ENCODE results near the gene IL10RA. TPM values are rescaled to one million over a fixed set of nuclear protein-coding genes. Genes with fewer than 3 reads are reported as not detected.

IL10RA gene
- total RNA-seq, 1 experiment from 2014 or later = not detected

DNA sequence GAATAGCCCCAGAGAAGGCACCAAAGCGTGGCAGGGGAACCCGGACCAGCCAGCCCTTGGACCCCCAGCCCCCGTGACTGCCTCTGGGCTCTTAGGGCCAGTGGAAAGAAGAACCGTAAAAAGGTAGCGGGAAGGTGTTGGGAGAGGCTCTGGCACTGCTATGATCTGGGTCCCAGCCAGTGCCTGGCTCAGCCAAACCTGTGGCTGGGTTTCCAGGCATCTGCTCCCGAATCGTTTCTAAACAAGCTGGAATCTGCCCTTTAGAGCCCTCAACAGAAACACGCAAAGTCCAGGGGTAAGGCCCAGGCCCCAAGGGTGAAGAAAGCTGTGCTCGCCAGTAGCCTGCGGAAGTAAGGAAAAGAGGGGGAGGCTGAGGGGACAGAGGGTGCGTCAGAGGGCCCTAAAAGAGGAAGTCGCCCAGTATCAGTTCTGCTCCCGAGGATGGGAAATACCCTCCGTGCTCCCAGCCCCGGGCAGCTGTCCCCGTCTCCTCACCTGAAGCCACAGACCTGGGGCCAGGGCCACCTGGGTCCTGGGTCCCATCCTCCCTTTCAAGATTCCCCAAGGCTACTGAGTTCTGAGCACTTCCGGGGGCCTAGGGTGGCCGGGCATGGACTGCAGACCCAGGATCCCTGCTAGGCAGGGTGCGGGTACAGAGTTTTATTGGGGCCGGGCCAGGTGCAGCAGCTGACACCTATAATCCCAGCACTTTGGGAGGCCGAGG is 24.7 kb downstream of the IL10RA start:
- Histone ChIP-seq H3K9me3 (ENCODE audit: low read length) (no peaks in the 10 kb centered on the region), H3K79me2 (ENCODE audit: low read length) (no peaks in the 10 kb centered on the region), H4K20me1 (ENCODE audit: low read length) (no peaks in the 10 kb centered on the region), H3K4me2 (ENCODE audit: low read length) (no peak overlapping the region), H3K27ac (ENCODE audit: low read length) (no peak overlapping the region), H3K4me1 (ENCODE audit: insufficient read depth, low read length) (no peaks in the 10 kb centered on the region), H3K9me2 (replicated peaks; ENCODE audit: low read length) (no peaks in the 10 kb centered on the region), H3K27me3 (ENCODE audit: low read length) (peaks cover 94% of the 10 kb centered on the region), H2AFZ (ENCODE audit: low read length) (no peak overlapping the region), H3K4me3 (ENCODE audit: low read length) (no peak overlapping the region), H3F3A (ENCODE audit: low read length, unreplicated experiment) (no peaks in the 10 kb centered on the region), H3K9ac (ENCODE audit: low read length) (no peak overlapping the region), H3K36me3 (ENCODE audit: low read depth, low read length) (no peaks in the 10 kb centered on the region)
- CTCF ChIA-PET = no interaction called here
- ATAC-seq (no peak), DNase-seq (no peak)
- intact Hi-C loops (cut with micrococcal nuclease) = no loop called here
- POLR2A ChIA-PET (ENCODE audit: unreplicated experiment) = no interaction called here
- TF ChIP-seq EZH2phosphoT487 (IDR thresholded peaks at IDR 0.05; ENCODE audit: borderline replicate concordance, low read length) (no peak), CTCF (conservative IDR thresholded peaks at IDR 0.05; ENCODE audit: low read depth, low read length) (no peak), EZH2 (IDR thresholded peaks at IDR 0.05; ENCODE audit: low read length, unreplicated experiment) (no peak)
- no TSS peak for BruUV-seq (replicated peaks)

DNA sequence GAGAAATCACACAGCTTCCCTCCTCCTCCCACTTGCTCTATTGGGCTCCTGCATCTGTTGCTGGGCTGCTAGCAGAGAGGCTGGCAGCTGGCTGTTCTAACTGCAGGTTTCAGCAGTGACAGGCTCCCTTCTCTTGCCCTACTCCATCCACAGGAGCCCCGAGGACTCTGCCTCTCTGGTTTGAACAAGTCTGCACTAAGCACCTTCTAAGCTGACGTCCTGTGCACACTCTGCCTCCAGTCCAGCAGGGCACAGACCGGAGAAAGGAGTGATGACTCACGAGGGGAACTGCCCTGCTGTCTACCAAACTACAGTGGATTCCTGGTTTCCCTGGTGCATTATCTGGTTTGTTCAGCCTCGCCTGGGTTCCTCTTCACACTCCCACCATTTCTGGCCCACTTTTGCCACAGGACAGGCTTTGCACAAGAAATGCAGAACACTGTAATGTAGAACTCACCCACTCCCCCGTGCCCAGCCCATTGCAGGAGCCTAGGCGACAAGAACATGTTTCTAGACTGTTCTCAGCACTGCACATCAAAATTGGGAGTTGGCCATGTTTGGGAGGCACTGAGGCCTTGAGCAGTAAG is 26.0 kb downstream of the IL10RA start:
- H3K4me2 ChIP-seq (ENCODE audit: low read length) = no peak overlapping the region
- no peaks in the 10 kb centered on the region for H3K9me2 ChIP-seq (replicated peaks; ENCODE audit: low read length)
- no peak overlapping the region for H3K9ac ChIP-seq (ENCODE audit: low read length)
- no peaks in the 10 kb centered on the region for H4K20me1 ChIP-seq (ENCODE audit: low read length)
- H3K27ac ChIP-seq (ENCODE audit: low read length) = no peak overlapping the region
- peak; percentile 58 for DNase-seq
- no peaks in the 10 kb centered on the region for H3K9me3 ChIP-seq (ENCODE audit: low read length)
- H3K27me3 ChIP-seq (ENCODE audit: low read length) = peaks cover 94% of the 10 kb centered on the region
- no peak overlapping the region for H2AFZ ChIP-seq (ENCODE audit: low read length)
- TF ChIP-seq EZH2phosphoT487 (IDR thresholded peaks at IDR 0.05; ENCODE audit: borderline replicate concordance, low read length) (no peak), CTCF (conservative IDR thresholded peaks at IDR 0.05; ENCODE audit: low read depth, low read length) (no peak), EZH2 (IDR thresholded peaks at IDR 0.05; ENCODE audit: low read length, unreplicated experiment) (no peak)
- intact Hi-C loops (cut with micrococcal nuclease) = no loop called here
- ATAC-seq = peak; percentile 76
- H3F3A ChIP-seq (ENCODE audit: low read length, unreplicated experiment) = no peaks in the 10 kb centered on the region
- BruUV-seq (replicated peaks) = no TSS peak
- no peak overlapping the region for H3K4me3 ChIP-seq (ENCODE audit: low read length)
- no peaks in the 10 kb centered on the region for H3K4me1 ChIP-seq (ENCODE audit: insufficient read depth, low read length)
- no peaks in the 10 kb centered on the region for H3K36me3 ChIP-seq (ENCODE audit: low read depth, low read length)
- ChIA-PET CTCF (no interaction called here), POLR2A (ENCODE audit: unreplicated experiment) (no interaction called here)
- no peaks in the 10 kb centered on the region for H3K79me2 ChIP-seq (ENCODE audit: low read length)

- no peaks in the 10 kb centered on the region for H3K9me2 ChIP-seq (replicated peaks; ENCODE audit: low read length)
- DNase-seq = no peak
- H3F3A ChIP-seq (ENCODE audit: low read length, unreplicated experiment) = no peaks in the 10 kb centered on the region
- no peak overlapping the region for H3K9ac ChIP-seq (ENCODE audit: low read length)
- no peak for ATAC-seq
- no peaks in the 10 kb centered on the region for H3K4me1 ChIP-seq (ENCODE audit: insufficient read depth, low read length)
- no peaks in the 10 kb centered on the region for H3K79me2 ChIP-seq (ENCODE audit: low read length)
- H3K27me3 ChIP-seq (ENCODE audit: low read length) = peaks cover 93% of the 10 kb centered on the region
- H3K4me2 ChIP-seq (ENCODE audit: low read length) = no peak overlapping the region
- POLR2A ChIA-PET (ENCODE audit: unreplicated experiment) = no interaction called here
- intact Hi-C loops (cut with micrococcal nuclease) = no loop called here
- no peak overlapping the region for H3K27ac ChIP-seq (ENCODE audit: low read length)
- H3K4me3 ChIP-seq (ENCODE audit: low read length) = no peak overlapping the region
- no peaks in the 10 kb centered on the region for H3K9me3 ChIP-seq (ENCODE audit: low read length)
- no TSS peak for BruUV-seq (replicated peaks)
- TF ChIP-seq EZH2 (IDR thresholded peaks at IDR 0.05; ENCODE audit: low read length, unreplicated experiment) (no peak), CTCF (conservative IDR thresholded peaks at IDR 0.05; ENCODE audit: low read depth, low read length) (no peak), EZH2phosphoT487 (IDR thresholded peaks at IDR 0.05; ENCODE audit: borderline replicate concordance, low read length) (no peak)
- H2AFZ ChIP-seq (ENCODE audit: low read length) = no peak overlapping the region
- H3K36me3 ChIP-seq (ENCODE audit: low read depth, low read length) = no peaks in the 10 kb centered on the region
- no peaks in the 10 kb centered on the region for H4K20me1 ChIP-seq (ENCODE audit: low read length)
- CTCF ChIA-PET = no interaction called here
These were observed 27.8 kb downstream of the IL10RA start for GRCh38 chr11:118014022-118014421.
